ENCODE results near the gene CST4. TPM values are rescaled to one million over a fixed set of nuclear protein-coding genes. Genes with fewer than 3 reads are reported as not detected.
A peak's percentile ranks its signal among the peaks of the same experiment; 100 is the strongest.
"Not testable (repeated sequence)": the region's sequence is repeated elsewhere in the genome, so short reads cannot be mapped to it uniquely, and the experiment has no call there.

The CST4 gene, protein sequence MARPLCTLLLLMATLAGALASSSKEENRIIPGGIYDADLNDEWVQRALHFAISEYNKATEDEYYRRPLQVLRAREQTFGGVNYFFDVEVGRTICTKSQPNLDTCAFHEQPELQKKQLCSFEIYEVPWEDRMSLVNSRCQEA
- total RNA-seq, result not detected

DNA sequence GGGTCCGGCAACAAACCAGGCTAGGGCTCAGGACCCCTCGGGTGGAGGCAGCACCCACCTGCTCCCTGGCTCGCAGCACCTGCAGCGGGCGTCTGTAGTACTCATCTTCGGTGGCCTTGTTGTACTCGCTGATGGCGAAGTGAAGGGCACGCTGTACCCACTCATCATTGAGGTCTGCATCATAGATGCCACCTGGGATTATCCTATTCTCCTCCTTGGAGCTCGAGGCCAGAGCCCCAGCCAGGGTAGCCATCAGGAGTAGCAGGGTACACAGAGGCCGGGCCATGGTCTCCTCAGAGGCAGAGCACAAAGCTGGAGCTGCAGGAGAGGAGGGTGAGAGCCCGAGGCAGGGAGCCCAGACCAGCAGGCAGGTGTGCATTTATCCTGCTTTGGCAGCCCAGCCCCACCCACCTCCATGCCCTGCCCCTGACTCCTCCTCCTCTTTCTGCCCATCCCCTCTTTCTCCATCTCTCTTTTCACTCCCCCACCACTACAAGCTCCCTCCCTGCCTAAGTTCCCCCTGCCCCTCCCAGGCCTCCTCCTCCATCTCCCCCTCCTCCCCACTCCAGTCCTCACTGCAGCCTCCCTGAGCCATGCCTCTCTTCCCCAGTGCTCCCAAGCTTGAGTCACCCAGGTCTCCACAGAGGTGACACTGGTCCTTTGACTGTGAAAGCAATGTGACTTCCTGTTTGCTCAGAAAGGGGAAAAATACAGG, at the start of gene CST4:
Gene CST4 (minus strand): TSS at position 355 of the 715 bp plus-strand sequence. CDS start 69 bp downstream, at position 286.
- not testable (repeated sequence) for ATAC-seq (replicated peaks); H3K27me3 Mint-ChIP-seq; H3K4me3 Mint-ChIP-seq; H3K36me3 Mint-ChIP-seq (ENCODE audit: low read depth); H3K9me3 Mint-ChIP-seq; H3K27ac Mint-ChIP-seq; H3K4me1 Mint-ChIP-seq

DNA sequence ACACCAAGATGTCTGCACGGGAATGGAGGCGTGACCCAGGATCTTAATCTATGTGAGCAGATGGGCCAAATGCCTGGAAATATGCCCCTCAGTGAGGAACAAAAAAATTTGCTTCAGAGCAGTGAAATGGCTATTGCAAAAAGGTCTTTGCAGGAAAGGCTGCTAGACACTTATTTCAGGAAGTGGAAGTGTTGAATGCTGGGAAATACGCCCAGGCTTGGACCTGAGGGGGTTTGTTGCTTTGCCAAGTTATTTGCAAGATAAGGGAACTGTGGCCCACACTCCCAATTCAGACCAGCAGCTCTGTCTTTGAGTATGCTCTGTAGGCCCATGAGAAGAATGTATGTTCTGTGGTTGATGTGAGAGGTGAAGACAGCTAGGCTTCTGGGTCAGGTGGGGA, 46.6 kb upstream of the CST4 start:
- not testable (repeated sequence) for H3K9me3 Mint-ChIP-seq; H3K27ac Mint-ChIP-seq; H3K4me3 Mint-ChIP-seq; ATAC-seq (replicated peaks); H3K4me1 Mint-ChIP-seq; H3K36me3 Mint-ChIP-seq (ENCODE audit: low read depth)
- H3K27me3 Mint-ChIP-seq, result peaks cover 19% of the 10 kb centered on the region

DNA sequence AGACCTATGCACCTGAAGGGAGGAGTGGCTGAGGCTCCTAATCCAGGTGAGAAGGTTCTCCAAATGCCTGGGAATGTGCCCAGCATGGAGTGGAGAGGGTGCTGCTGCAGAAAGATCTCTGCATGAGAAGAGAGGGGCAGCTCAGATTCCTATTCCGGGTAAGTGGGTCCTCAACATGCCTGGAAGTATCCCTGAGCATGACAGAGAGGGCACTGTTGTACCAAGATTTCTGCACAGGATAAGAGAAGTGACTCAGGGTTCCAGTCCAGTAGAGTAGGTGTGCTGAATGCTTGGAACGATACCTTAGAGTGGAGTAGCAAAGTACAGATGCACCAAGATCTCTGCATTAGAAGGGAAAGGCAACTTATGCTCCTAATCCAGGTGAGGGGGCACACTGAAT, 46.1 kb upstream of the CST4 start:
- not testable (repeated sequence) for H3K4me1 Mint-ChIP-seq; H3K36me3 Mint-ChIP-seq (ENCODE audit: low read depth); ATAC-seq (replicated peaks); H3K27ac Mint-ChIP-seq; H3K9me3 Mint-ChIP-seq; H3K4me3 Mint-ChIP-seq
- peaks cover 19% of the 10 kb centered on the region for H3K27me3 Mint-ChIP-seq

DNA sequence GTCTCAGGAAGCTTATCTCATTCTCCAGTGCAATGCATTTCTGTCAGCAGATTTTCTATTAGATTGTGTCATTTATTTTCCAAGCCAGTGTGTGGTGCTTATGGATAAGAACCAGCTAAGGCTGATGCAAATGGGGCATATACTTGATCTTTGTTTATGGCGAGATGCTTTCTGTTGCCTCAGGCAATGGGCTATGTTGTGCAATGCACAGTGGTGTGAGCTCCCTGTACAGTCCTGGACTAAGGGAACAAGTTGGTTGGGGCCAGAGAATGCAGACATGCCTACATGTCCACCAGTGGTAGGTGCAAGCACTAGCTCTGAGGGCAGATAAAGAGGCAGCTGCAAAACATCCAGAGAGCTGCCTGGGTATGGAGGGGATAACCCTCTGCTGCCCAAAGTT, 45.6 kb upstream of the CST4 start:
- not testable (repeated sequence) for H3K27ac Mint-ChIP-seq; ATAC-seq (replicated peaks); H3K36me3 Mint-ChIP-seq (ENCODE audit: low read depth); H3K4me3 Mint-ChIP-seq; H3K4me1 Mint-ChIP-seq; H3K9me3 Mint-ChIP-seq
- peaks cover 19% of the 10 kb centered on the region for H3K27me3 Mint-ChIP-seq

DNA sequence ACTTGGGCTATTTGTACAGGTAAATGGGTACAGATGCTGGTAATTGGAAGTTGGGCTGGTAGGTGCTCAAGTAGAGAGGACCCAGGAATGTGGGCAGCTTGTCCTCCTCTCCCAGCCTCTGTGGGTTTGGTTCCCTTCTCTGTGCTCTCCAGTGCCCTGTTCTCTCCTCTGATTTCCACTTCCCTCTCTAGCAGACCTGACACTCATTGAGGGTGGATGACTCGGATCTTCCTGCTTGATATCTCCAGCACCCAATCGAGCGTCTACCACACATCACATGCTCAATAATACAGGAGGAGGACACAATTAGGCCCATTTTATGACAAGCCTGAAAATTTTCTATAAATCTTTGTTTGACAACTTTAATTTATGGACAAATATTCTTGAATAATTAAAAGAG, 38.2 kb upstream of the CST4 start:
- no peak overlapping the region for H3K4me3 Mint-ChIP-seq
- no peaks in the 10 kb centered on the region for H3K36me3 Mint-ChIP-seq (ENCODE audit: low read depth)
- no peak overlapping the region for H3K27ac Mint-ChIP-seq
- no peaks in the 10 kb centered on the region for H3K9me3 Mint-ChIP-seq
- no peak for ATAC-seq (replicated peaks)
- peaks cover 4% of the 10 kb centered on the region for H3K27me3 Mint-ChIP-seq
- no peaks in the 10 kb centered on the region for H3K4me1 Mint-ChIP-seq

DNA sequence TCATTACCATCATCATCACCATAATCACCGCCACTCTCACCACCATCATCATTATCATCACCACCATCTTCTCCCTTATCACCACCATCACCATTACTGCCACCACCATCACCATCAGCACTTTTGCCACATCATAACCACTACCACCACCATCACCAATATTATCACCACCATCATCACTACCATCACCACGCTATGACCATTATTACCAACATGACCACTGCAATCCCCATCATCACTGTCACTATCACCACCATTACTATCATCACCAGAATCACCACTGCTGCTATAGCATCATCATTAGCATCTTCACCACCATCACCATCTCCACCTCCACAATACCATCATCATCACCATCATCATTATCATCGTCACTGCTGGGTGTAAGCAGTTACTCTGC, 36.3 kb upstream of the CST4 start:
- Mint-ChIP-seq H3K36me3 (ENCODE audit: low read depth) (no peaks in the 10 kb centered on the region), H3K4me1 (no peaks in the 10 kb centered on the region), H3K27me3 (peaks cover 4% of the 10 kb centered on the region), H3K9me3 (no peaks in the 10 kb centered on the region), H3K4me3 (no peak overlapping the region), H3K27ac (no peak overlapping the region)
- no peak for ATAC-seq (replicated peaks)

DNA sequence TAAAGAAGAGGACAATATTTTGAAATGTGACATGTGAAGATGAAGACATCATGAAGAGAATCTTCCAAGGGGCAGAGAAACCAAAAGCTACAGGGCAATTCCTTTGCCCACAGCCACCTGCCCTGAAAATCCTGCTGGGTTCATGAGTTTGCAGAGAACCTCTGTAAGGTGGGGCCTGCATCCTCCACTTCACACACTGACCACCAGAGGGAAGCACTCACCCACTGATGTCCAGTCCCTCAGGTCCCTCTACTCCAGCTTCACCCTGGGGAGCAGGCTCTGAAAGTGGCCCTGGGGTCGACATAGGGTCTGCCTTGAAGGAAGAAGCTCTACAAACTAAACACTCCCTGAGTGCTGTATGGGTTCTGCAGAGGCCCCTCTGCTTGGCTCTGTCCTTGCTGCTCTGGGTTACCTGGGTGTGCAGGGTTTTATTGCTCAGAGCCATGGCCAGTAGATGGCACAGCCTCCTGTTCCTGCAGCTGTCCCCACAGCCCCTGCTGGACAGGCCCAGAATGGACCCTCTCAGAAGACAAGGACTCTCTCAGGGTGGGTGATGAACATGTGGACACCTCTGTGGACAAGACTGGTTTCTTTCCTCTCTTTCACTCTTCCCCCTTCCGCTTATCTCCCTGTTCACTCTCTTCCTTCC, 34.9 kb upstream of the CST4 start:
- H3K27me3 Mint-ChIP-seq; H3K36me3 Mint-ChIP-seq (ENCODE audit: low read depth); H3K9me3 Mint-ChIP-seq; H3K4me3 Mint-ChIP-seq; H3K4me1 Mint-ChIP-seq; H3K27ac Mint-ChIP-seq: not testable (repeated sequence)
- ATAC-seq (replicated peaks), result peak; percentile 44

DNA sequence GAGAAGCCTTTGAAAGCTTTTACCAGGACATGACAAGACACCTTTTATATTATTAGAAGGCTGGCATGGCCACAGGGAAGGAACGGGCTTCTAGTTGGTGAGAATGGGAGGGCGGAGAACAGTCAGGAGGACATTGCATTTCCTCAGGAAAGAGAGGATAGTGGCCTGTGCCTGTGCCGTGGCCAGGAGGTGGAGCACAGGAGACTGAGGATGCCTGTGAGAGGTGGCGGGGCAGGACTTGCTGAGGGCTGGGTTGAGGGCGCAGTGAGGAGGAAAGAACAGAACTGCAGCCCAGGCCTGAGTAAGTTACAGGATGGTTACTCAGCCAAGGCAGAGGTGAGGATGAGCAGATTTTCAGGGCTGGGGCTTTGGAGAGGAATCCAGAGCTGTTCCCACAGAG, 34.0 kb upstream of the CST4 start:
- H3K36me3 Mint-ChIP-seq (ENCODE audit: low read depth); H3K4me1 Mint-ChIP-seq; H3K9me3 Mint-ChIP-seq; ATAC-seq (replicated peaks); H3K4me3 Mint-ChIP-seq; H3K27me3 Mint-ChIP-seq; H3K27ac Mint-ChIP-seq: not testable (repeated sequence)

DNA sequence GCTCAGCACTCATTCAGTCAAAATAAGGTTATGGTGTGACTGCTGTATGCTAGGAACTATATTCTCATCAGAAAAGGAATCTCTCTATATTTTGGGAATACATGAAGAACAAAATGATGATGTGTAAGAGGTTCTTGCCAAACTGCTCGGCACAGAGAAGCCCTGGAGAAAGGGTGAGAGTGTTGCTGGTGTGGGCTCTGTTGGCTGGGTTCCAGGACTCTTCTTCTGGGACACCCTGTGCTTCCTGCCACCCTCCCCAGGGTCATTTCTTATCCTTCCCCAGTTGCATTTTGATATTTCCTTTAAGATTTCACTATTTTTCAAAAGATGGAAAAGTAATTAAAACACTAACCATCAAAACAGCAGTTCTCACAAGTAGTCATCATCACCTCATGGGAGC, 33.1 kb upstream of the CST4 start:
- H3K9me3 Mint-ChIP-seq, result no peaks in the 10 kb centered on the region
- ATAC-seq (replicated peaks), result no peak
- no peak overlapping the region for H3K27ac Mint-ChIP-seq
- peaks cover 7% of the 10 kb centered on the region for H3K27me3 Mint-ChIP-seq
- no peaks in the 10 kb centered on the region for H3K36me3 Mint-ChIP-seq (ENCODE audit: low read depth)
- H3K4me1 Mint-ChIP-seq, result no peaks in the 10 kb centered on the region
- no peak overlapping the region for H3K4me3 Mint-ChIP-seq

DNA sequence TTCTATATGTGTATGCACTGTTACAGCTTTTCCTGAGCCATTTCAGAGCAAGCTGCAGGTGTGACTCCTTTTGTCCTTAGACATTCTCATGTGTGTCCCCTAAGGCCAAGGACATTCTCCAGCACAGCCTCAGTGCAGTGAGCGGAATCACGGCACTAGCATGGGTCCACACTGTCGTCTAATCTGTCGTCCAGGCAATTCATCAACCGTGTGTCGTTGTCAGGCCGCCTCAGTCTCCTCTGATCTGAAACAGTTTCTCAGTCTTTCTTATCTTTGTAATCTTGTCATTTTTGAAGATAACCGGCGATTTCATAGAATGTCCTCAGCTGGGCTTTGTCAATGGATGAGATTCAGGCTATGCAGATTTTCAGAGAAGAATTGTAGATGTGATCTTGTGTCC, 30.5 kb upstream of the CST4 start:
- not testable (repeated sequence) for H3K9me3 Mint-ChIP-seq; H3K4me3 Mint-ChIP-seq; H3K4me1 Mint-ChIP-seq; H3K27me3 Mint-ChIP-seq; H3K36me3 Mint-ChIP-seq (ENCODE audit: low read depth); H3K27ac Mint-ChIP-seq; ATAC-seq (replicated peaks)

DNA sequence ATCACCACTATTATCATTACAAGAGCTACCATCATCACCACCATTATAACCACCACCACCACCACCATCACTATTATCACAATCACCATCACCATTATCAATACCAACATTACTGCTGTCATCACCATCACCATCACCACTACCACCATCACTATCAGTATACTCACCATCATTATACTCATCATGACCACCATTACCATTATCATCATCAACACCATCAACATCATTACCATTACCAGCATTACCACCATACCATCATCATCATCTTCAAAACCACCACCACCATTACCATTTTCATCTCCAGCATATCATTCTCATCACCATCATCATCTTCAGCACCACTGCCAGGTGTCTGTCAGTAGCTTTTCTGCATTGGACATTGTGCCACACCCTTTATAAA, 22.9 kb upstream of the CST4 start:
- not testable (repeated sequence) for H3K4me1 Mint-ChIP-seq; H3K9me3 Mint-ChIP-seq; H3K27me3 Mint-ChIP-seq; H3K27ac Mint-ChIP-seq; ATAC-seq (replicated peaks); H3K4me3 Mint-ChIP-seq; H3K36me3 Mint-ChIP-seq (ENCODE audit: low read depth)

DNA sequence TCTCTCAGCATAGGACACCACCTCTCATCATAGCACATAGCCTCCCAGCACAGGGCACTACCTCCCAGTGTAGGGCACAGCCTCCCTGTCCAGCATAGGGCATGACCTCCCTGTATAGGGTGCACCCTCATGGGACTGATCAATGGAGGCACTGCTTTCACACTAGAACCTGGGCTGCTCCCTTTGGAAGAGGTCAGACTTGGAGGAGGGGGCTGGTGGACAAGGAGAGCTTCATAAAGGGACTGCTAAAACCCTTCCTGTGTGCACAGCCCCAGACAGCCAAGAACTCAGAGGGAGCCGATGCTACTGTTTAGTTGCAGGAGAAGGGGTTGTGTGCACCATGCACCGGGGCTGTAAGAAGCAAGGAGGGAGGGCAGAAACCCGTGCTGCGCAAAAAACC, 21.9 kb upstream of the CST4 start:
- Mint-ChIP-seq H3K4me1 (no peaks in the 10 kb centered on the region), H3K4me3 (no peak overlapping the region), H3K9me3 (no peaks in the 10 kb centered on the region), H3K27ac (no peak overlapping the region), H3K36me3 (ENCODE audit: low read depth) (no peaks in the 10 kb centered on the region), H3K27me3 (no peaks in the 10 kb centered on the region)
- ATAC-seq (replicated peaks), result no peak

DNA sequence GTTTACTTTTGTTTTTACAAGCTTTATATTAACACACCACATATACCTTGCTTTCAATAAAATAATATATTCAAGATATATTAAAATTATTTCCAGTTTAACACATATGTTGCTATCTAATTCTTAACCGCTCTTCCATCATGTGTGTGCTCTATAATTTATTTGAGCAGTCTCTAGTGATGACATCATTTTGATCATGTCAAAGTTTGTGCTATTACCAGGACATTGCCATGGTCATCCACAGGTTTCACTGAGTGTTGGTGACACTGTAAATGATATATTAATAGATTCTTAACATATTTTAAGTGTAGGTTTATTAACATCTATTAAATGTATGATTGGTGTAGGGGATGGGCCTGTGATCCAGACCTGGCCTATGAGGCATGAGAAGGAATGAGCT, 17.1 kb upstream of the CST4 start:
- no peaks in the 10 kb centered on the region for H3K9me3 Mint-ChIP-seq
- no peaks in the 10 kb centered on the region for H3K4me1 Mint-ChIP-seq
- peaks cover 6% of the 10 kb centered on the region for H3K27me3 Mint-ChIP-seq
- H3K36me3 Mint-ChIP-seq (ENCODE audit: low read depth), result no peaks in the 10 kb centered on the region
- ATAC-seq (replicated peaks), result no peak
- H3K27ac Mint-ChIP-seq, result no peak overlapping the region
- no peak overlapping the region for H3K4me3 Mint-ChIP-seq

DNA sequence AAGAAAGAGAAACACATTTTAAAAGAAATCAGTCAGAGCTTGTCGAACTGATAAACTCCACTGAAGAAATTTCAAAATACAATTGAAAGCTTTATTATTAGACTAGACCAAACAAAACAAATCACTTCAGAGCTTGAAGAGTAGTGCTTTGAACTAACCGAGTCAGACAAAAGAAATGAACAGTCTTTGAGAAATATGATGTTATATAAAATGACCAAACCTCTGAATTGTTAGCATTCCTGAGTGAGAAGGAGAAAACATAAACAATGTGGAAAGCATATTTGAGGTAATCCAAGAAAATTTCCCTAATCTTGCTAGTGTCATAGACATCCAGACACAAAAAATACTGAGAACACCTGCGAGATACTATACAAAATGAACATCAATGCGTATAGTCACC, 13.2 kb upstream of the CST4 start:
- Mint-ChIP-seq H3K4me1 (no peaks in the 10 kb centered on the region), H3K4me3 (no peak overlapping the region), H3K36me3 (ENCODE audit: low read depth) (no peaks in the 10 kb centered on the region), H3K27ac (no peak overlapping the region), H3K27me3 (peaks cover 11% of the 10 kb centered on the region), H3K9me3 (no peaks in the 10 kb centered on the region)
- no peak for ATAC-seq (replicated peaks)

DNA sequence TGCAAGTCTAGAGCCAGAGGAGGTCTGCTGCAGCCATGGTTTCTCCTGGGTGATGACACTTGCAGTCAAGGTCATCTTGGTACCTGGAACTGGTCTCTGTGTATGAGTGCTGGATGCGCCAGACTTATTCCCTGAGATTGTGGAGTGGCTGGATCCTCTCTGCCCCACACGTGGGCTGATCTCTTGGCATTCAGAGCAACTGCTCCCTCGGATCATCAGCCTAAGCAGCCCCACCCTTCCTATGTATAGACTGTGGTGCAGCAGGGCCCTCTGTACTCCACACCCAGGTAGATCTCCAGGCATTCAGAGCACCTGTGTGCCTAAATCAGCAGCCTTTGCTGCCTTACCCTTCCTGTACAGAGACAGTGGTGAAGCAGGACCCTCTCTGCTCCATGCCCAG, 12.1 kb upstream of the CST4 start:
- no peak overlapping the region for H3K4me3 Mint-ChIP-seq
- H3K4me1 Mint-ChIP-seq, result no peaks in the 10 kb centered on the region
- no peak overlapping the region for H3K27ac Mint-ChIP-seq
- no peak for ATAC-seq (replicated peaks)
- H3K36me3 Mint-ChIP-seq (ENCODE audit: low read depth), result no peaks in the 10 kb centered on the region
- H3K9me3 Mint-ChIP-seq, result no peaks in the 10 kb centered on the region
- H3K27me3 Mint-ChIP-seq, result peaks cover 11% of the 10 kb centered on the region

Data from activated T-helper 17 cell treated with anti-CD3 and anti-CD28 coated beads, Interleukin-2, amount 50 U/mL, for 72 hours (primary cell).